Duodenal mucosa (tissue), 2 donors: ENCODE data around the gene PNMA6E.

ENCODE experiments used
- H3K27ac ChIP-seq: one replicate; pipeline ENCODE4 v1.7.0; 2013; ENCODE audit warnings: low read depth, low read length
- H3K27me3 ChIP-seq, 2 donors: one replicate each; pipeline ENCODE4 v1.7.0; 2013; ENCODE audit warnings: low read length in 2 of 2, control low read depth in 1 of 2; ENCODE audit not compliant: insufficient read depth in 2 of 2, control insufficient read depth in 1 of 2
- H3K36me3 ChIP-seq, 2 donors: one replicate each; pipeline ENCODE4 v1.7.0; 2013; ENCODE audit warnings: low read length in 2 of 2, control low read depth in 1 of 2; ENCODE audit not compliant: insufficient read depth in 2 of 2, control insufficient read depth in 1 of 2
- H3K4me1 ChIP-seq, 2 donors: one replicate each; pipeline ENCODE4 v1.7.0; 2013; ENCODE audit warnings: low read length in 2 of 2, control low read depth in 1 of 2; ENCODE audit not compliant: insufficient read depth in 2 of 2, control insufficient read depth in 1 of 2
- H3K4me3 ChIP-seq, 2 donors: one replicate each; pipeline ENCODE4 v1.7.0; 2013; ENCODE audit warnings: low read length in 2 of 2, low read depth in 1 of 2
- H3K9ac ChIP-seq, 2 donors: one replicate each; pipeline ENCODE4 v1.7.0; 2013; ENCODE audit warnings: low read length in 2 of 2, low read depth in 1 of 2
- H3K9me3 ChIP-seq, 2 donors: one replicate each; pipeline ENCODE4 v1.7.0; 2013; ENCODE audit warnings: low read length in 2 of 2, control low read depth in 1 of 2; ENCODE audit not compliant: control insufficient read depth in 1 of 2

The PNMA6E gene

DNA sequence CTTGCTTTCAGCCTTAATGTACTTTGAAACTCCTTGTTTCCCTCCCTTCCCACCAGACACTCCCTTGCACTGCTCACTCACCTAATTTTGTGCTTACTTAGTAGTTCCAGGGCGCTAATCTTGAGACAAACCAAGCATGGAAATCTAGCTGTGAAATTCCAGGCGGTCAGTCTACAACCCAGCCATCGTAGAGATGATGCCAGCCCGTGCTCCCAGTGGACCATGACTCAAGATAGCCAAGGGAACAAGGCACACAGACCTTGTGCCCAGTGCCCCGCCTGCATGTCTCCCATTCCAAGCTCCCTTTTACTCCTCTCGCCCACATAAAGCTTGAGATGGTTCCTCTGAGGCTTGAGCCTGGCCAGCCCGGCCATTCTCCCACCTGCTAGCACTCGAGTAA is 33.7 kb upstream of the PNMA6E start:
- no peak overlapping the region for H3K27ac ChIP-seq
- H3K9me3 ChIP-seq, result no peaks in the 10 kb centered on the region
- H3K4me1 ChIP-seq, result no peaks in the 10 kb centered on the region
- H3K27me3 ChIP-seq, result no peaks in the 10 kb centered on the region
- H3K36me3 ChIP-seq, result no peaks in the 10 kb centered on the region
- H3K4me3 ChIP-seq, result no peak overlapping the region
- no peak overlapping the region for H3K9ac ChIP-seq

DNA sequence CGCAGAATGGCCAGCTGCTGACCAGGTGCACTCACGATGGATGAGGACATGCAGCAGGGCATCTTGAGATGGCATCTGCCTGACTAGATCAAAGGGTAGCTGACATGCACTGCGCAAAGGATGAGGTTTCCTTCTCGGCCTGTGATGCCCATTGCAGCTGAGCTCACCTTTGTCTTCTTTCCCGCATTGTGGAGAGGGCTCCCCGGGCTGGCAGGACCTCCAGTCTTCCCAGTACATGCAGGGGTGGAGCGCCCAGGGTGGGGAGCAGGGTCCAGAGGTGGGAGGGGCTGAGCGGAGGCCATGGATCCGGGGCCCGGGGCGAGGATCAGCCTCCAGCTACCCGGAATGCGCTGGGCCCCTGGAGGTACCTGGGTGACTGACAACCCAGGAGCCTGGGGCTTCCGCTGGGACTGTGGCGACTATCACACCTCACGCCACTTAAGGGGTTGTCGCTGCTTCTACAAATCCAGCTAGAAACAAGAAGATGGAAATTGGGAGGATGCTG is 32.7 kb upstream of the PNMA6E start:
- Histone ChIP-seq H3K9me3 (no peaks in the 10 kb centered on the region), H3K27me3 (no peaks in the 10 kb centered on the region)

DNA sequence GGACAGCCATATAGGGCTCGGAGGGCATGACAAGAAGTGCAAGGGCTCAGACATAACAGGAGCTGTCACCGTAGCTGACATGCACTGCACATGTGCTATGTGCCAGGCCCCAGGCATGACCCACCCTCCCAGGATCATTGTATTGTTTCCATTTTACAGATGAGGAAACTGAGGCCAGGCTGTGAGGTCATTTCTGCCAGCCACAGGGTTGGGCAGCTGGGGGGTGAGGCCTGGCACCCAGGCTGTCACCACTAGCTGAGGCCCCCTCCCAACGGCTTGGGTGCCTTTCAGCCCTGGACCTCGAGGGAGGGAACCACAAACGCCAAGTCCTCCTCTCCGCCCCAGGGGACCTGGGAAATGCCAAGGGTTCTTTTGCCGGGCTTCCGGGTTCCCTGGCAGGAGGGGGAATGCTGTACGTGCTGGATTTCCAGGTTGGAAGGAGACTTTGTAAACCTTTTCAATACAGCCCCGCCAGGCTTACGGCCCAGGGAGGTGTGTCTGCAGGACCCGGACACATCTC is 32.1 kb upstream of the PNMA6E start:
- Histone ChIP-seq H3K9ac (no peak overlapping the region), H3K9me3 (no peaks in the 10 kb centered on the region), H3K4me3 (no peak overlapping the region), H3K36me3 (no peaks in the 10 kb centered on the region), H3K27me3 (no peaks in the 10 kb centered on the region), H3K27ac (no peak overlapping the region), H3K4me1 (no peaks in the 10 kb centered on the region)

More for the DNA sequence above, 32.7 kb upstream of the PNMA6E start:
- Histone ChIP-seq H3K4me1 (no peaks in the 10 kb centered on the region), H3K9ac (no peak overlapping the region), H3K36me3 (no peaks in the 10 kb centered on the region), H3K4me3 (no peak overlapping the region), H3K27ac (no peak overlapping the region)

DNA sequence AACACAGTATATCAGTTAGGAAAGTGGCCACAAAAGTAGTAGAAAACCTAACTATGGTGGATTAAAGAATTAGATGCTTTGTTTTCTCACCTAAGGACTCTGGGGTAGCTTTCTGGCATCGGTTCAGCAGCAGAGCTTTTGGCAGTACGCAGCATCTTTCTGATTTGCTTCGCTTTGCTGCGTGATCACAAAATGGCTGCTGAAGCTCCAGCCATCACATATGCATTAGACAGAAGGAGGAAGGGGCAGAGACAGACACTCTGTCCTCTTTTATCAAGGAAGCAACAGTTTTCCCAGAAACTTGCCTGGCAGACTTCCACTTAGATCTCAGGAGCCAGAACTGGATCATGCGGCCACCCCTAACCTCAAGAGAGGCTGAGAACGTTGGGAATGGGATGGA is 29.6 kb upstream of the PNMA6E start:
- H3K9ac ChIP-seq, result no peak overlapping the region
- no peak overlapping the region for H3K4me3 ChIP-seq
- no peaks in the 10 kb centered on the region for H3K36me3 ChIP-seq
- H3K4me1 ChIP-seq, result no peaks in the 10 kb centered on the region
- no peak overlapping the region for H3K27ac ChIP-seq
- no peaks in the 10 kb centered on the region for H3K9me3 ChIP-seq
- H3K27me3 ChIP-seq, result no peaks in the 10 kb centered on the region

DNA sequence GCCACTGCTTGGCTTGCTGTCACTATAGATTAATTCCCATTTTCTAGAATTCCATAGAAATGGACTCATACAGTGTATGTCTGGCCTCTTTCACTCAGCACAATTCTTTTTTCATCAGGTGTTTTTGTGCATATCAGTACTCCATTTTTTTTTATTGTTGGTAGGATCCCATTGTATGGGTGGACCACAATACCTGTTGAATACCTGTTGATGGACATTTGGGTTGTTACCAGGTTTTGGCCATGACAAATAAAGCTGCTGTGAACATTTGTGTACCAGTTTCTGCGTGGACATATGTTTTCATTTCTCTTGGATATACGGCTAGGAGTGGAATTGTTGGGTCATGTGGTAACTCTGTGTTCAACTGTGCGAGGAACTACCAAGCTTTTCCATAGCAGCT is 25.1 kb upstream of the PNMA6E start:
- H3K9me3 ChIP-seq, result no peaks in the 10 kb centered on the region
- H3K36me3 ChIP-seq, result no peaks in the 10 kb centered on the region
- H3K27me3 ChIP-seq, result no peaks in the 10 kb centered on the region
- H3K9ac ChIP-seq, result no peak overlapping the region
- H3K4me3 ChIP-seq, result no peak overlapping the region
- no peak overlapping the region for H3K27ac ChIP-seq
- no peaks in the 10 kb centered on the region for H3K4me1 ChIP-seq

DNA sequence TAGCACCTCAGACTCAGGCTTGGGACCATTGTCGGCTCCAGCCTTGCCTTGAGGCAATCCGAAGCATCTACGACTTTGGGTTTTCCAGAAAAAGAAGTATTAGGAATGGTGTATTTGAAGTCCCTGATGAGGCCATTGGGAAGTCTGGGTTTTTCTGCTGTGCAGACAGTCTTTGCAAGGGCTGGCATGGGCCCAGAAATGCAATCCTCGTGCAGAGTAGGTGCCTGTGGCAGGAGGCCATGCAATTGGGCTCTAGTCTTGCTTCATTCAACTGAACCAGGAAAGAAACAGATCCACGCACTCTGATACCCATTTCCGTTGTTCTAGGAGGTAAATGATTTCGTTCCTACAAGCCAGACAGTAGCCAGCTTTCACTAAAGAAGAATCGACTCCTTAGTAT is 22.5 kb upstream of the PNMA6E start:
- Histone ChIP-seq H3K36me3 (no peaks in the 10 kb centered on the region), H3K27ac (no peak overlapping the region), H3K9ac (no peak overlapping the region), H3K4me3 (no peak overlapping the region), H3K9me3 (no peaks in the 10 kb centered on the region), H3K4me1 (no peaks in the 10 kb centered on the region), H3K27me3 (no peaks in the 10 kb centered on the region)

DNA sequence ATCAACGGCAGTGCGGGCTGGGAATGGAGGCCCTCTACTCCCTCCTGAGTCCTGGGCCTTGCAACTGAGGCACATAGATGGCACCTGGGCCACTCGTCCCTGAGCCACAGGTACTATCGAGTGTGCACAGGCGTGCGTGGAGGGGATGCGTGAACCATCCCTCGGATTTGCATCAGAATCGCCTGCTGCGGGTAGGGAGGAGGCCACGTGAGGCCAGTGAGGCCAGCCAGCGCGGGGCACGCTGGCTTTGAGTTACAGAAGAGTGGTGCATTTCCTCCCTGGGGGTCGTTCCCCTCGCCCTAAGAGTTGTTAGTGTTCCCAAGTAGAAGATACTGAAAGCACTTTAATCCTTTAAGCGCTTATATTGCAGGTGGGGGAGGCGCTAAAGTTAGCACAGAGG is 20.7 kb upstream of the PNMA6E start:
- Histone ChIP-seq H3K36me3 (no peaks in the 10 kb centered on the region), H3K9me3 (no peaks in the 10 kb centered on the region), H3K4me3 (no peak overlapping the region), H3K4me1 (no peaks in the 10 kb centered on the region), H3K27ac (no peak overlapping the region), H3K27me3 (no peaks in the 10 kb centered on the region), H3K9ac (no peak overlapping the region)

DNA sequence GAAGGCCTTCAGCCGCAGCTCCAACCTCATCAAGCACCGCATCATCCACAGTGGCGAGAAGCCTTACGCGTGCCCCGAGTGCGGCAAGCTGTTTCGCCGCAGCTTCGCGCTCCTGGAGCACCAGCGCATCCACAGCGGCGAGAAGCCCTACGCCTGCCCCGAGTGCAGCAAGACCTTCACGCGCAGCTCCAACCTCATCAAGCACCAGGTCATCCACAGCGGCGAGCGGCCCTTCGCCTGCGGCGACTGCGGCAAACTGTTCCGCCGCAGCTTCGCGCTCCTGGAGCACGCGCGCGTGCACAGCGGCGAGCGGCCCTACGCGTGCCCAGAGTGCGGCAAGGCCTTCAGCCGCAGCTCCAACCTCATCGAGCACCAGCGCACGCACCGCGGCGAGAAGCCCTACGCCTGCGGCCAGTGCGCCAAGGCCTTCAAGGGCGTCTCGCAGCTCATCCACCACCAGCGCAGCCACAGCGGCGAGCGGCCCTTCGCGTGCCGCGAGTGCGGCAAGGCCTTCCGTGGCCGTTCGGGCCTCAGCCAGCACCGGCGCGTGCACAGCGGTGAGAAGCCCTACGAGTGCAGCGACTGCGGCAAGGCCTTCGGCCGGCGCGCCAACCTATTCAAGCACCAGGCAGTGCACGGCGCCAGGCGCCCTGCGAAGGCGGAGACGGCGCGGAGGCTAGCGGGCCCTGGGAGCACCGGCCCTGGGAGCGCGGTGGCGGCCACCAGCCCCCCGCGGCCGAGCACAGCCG is 19.9 kb upstream of the PNMA6E start:
- H3K9ac ChIP-seq, result no peak overlapping the region
- H3K9me3 ChIP-seq, result no peaks in the 10 kb centered on the region
- no peak overlapping the region for H3K4me3 ChIP-seq
- H3K4me1 ChIP-seq, result no peaks in the 10 kb centered on the region
- no peaks in the 10 kb centered on the region for H3K36me3 ChIP-seq
- no peaks in the 10 kb centered on the region for H3K27me3 ChIP-seq
- H3K27ac ChIP-seq, result no peak overlapping the region

DNA sequence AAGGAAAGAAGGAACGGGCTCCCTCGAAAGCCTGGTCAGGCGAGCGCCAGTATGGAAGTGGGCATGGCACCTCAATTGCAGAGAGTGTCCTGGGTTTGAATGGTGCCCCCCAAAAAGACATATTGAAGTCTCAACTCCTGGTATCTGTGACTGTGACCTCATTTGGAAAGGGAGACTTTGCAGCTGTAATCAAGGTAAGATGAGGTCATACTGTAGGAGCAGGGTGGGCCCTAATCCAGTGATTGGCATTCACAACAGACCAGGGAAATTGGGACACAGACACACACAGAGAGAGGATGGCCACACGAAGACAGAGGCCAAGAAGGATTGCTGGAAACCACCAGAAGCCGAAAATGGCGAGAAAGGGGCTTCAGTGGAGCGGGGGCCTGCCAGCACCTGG is 16.5 kb upstream of the PNMA6E start:
- H3K27me3 ChIP-seq, result no peaks in the 10 kb centered on the region
- H3K9me3 ChIP-seq, result no peaks in the 10 kb centered on the region
- H3K36me3 ChIP-seq, result no peaks in the 10 kb centered on the region
- H3K27ac ChIP-seq, result no peak overlapping the region
- H3K4me1 ChIP-seq, result no peaks in the 10 kb centered on the region
- no peak overlapping the region for H3K9ac ChIP-seq
- no peak overlapping the region for H3K4me3 ChIP-seq

DNA sequence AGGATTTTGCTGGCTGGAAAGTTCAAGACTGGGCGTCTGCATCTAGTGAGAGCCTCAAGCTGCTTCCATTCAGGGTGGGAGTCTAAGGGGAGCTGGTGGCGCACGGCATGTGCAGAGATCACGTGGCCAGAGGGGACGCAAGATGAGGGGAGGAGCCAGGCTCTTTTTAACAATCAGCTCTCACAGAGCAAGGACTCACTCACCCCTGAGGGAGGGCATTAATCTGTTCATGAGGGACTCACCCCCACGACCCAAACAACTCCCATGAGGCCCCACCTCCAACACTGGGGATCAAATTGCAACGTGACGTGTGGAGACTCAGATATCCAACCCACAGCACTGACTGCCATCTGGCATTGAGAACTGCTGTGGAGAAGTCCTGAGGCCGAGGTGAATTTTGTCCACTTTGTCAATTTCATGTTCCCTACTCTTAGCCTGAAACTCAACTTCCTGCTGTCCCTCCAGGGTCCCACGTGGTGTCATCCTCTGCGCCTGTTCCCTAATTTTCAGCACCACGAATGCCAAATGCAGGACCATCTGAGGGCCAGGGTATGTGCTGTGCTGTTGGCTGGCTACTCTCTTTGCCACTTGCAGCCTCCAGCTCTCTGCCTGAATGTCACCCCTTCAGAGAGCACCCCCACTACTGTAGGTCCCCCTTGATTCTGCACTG is 15.8 kb upstream of the PNMA6E start:
- no peaks in the 10 kb centered on the region for H3K36me3 ChIP-seq
- no peak overlapping the region for H3K9ac ChIP-seq
- no peak overlapping the region for H3K27ac ChIP-seq
- H3K9me3 ChIP-seq, result no peaks in the 10 kb centered on the region
- peaks cover 0 to 7% of the 10 kb centered on the region in 2 donors for H3K27me3 ChIP-seq
- H3K4me3 ChIP-seq, result no peak overlapping the region
- peaks cover 0 to 3% of the 10 kb centered on the region in 2 donors for H3K4me1 ChIP-seq
